Subcutaneous adipose tissue (tissue), 4 donors: ENCODE data around the gene KAT2A. TPM values are rescaled to one million over a fixed set of nuclear protein-coding genes. Genes with fewer than 3 reads are reported as not detected.

Experiments
- total RNA-seq, 4 donors: library from RNA; depleted of rRNA; stranded (reverse); fragments of >200 nt; gene quantifications; one replicate each; pipeline ENCODE4 v1.1.0, GENCODE V29; 2016
- TF ChIP-seq, protein P1 (sequence below): fragments of 450-650 bp; IDR thresholded peaks from one replicate; pipeline ENCODE4 v1.5.1; 2016; ENCODE audit warnings: low read depth, mild to moderate bottlenecking, control low read depth, antibody characterized with exemption, moderate library complexity

Gene KAT2A
- total RNA-seq, 4 donors from 2014 or later, result 27.2 to 49.9 (median 32.8) TPM

GRCh38 chr17:42079541-42079940 lies 41.6 kb downstream of the KAT2A start:
- TF ChIP-seq, protein P1, sequence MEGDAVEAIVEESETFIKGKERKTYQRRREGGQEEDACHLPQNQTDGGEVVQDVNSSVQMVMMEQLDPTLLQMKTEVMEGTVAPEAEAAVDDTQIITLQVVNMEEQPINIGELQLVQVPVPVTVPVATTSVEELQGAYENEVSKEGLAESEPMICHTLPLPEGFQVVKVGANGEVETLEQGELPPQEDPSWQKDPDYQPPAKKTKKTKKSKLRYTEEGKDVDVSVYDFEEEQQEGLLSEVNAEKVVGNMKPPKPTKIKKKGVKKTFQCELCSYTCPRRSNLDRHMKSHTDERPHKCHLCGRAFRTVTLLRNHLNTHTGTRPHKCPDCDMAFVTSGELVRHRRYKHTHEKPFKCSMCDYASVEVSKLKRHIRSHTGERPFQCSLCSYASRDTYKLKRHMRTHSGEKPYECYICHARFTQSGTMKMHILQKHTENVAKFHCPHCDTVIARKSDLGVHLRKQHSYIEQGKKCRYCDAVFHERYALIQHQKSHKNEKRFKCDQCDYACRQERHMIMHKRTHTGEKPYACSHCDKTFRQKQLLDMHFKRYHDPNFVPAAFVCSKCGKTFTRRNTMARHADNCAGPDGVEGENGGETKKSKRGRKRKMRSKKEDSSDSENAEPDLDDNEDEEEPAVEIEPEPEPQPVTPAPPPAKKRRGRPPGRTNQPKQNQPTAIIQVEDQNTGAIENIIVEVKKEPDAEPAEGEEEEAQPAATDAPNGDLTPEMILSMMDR, result no peak

- TF ChIP-seq, protein P1, result no peak
Observed at GRCh38 chr17:42078396-42079043, 42.6 kb downstream of the KAT2A start.

- TF ChIP-seq, protein P1, result no peak
Observed at GRCh38 chr17:42077755-42078154, 43.4 kb downstream of the KAT2A start.

DNA sequence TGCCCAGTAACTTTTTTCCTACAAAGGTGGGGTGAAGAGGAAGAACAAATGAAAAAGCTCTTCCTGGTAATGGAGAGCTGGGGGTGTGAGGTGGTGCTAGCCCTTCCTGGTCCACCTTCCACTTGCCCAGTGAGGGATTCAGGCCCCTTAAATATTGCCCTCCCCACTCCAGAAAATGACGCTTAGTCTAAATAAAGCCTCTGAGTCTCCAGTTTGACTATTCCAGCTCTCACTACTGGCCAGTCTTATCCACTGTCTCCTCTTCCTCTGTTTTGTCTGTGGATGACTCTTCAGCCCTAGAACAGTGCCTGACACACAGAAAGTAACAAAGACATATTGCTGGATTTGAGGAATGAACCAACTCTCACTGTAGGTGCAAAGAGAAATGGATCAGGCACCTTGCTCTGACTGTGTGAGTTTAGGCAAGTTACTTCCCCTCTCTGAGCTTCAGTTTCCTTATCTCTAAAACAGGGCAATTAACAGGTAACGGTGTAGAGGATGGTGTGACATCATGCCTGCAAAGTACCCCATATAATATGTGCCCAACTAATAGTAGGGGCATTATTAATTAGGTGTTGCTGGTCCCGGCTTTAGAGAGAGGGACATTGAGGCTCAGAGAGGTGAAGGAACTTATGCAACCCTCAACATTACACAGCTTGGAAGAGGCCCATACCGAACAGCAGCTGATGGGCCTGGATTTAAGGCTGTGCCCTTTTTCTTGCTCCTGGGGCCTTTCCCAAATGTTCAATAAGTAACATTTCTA lies 44.2 kb downstream of the KAT2A start:
- TF ChIP-seq, protein P1, result no peak

DNA sequence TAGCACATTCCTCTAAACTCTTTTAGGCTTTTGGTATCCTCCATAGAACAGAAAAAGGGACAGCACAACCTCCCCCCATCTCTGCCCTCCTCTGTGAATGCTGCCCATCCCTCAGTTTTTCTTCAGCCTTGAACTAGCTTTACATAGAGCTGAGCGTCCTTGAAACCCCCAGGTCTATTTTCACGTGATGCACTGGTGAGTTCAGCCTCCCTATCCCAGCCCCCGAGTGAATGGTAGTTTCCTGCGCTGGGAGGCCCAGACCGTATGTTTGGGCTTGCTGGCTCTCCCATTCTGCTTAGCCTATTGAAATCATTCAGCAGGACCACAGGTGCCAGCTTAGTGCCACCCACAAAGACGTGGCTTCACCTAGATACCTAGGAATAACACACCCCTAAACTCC lies 45.4 kb downstream of the KAT2A start:
- TF ChIP-seq, protein P1, result no peak

- TF ChIP-seq, protein P1, result no peak
Observed at GRCh38 chr17:42072323-42073187, 48.6 kb downstream of the KAT2A start.

DNA sequence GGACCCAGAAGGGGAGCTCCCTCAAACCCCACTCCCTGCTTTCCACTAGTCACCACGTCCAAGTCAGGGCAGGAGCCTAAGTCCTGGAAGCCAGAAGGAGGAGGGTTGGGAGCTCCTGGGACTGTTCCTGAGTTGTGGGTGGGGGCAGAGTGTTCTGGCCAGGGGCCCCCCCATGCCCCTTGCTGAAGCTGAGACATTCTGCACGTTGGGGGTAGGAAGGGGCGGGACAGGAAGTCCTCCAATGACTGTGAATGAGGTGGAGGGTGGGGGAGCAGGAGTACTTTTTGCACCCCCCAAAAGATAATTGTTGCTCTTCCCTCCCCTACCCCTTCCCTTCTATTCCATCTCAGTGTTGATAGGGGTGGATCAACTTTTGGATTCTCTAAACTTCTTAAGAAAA lies 49.4 kb downstream of the KAT2A start:
- TF ChIP-seq, protein P1, result no peak
